ENCODE data around the gene ERBB2. TPM values are rescaled to one million over a fixed set of nuclear protein-coding genes. Genes with fewer than 3 reads are reported as not detected.

Gene ERBB2
- total and polyA plus RNA-seq, 2 of the 4 experiments (the other 2 are of a cell fraction): 28.7 to 33.3 TPM

DNA sequence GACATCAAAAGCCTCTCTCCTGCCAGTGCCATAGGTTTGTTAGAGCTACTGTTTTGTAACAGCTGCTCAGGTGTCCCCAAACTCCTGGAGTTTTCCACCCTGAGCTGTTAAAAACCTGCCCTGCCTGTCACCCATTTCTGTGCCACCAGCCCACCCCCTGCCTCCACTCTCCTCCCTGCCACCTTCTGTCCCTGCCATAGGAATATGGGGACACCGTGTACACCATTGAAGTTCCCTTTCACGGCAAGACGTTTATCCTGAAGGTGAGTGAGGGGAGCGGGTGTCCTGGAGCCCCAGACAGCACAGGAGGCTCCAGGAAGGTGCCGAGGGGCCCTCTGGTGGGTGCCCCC lies 39.9 kb upstream of the ERBB2 start:
- H3K79me1 ChIP-seq (ENCODE audit: low read depth in 1 of 2, low read length in 2 of 2): peaks cover under 1 to 4% of the 10 kb centered on the region in 2 experiments; a peak in 2 of 4 replicates
- no peak overlapping the region for H3K18ac ChIP-seq (ENCODE audit: low read depth, low read length)
- no peak overlapping the region for H3K4me3 ChIP-seq (ENCODE audit: insufficient read depth, low read depth, low read length)
- peak overlapping the region; percentile 72 for H2AK9ac ChIP-seq (replicated peaks; ENCODE audit: low read depth, low read length, poor library complexity)
- H2BK15ac ChIP-seq (ENCODE audit: low read depth, low read length): no peak overlapping the region
- CTCF ChIA-PET: no interaction called here
- DNase-seq: no peak
- H4K8ac ChIP-seq (ENCODE audit: low read depth in 2 of 2, low read length in 2 of 2): no peak overlapping the region
- no peak overlapping the region for H2AK5ac ChIP-seq (ENCODE audit: low read depth, low read length)
- no peaks in the 10 kb centered on the region; the same call in none of the 2 replicates for H4K20me1 ChIP-seq (ENCODE audit: insufficient read depth, low read length)
- H3K9ac ChIP-seq (ENCODE audit: low read depth, low read length): no peak overlapping the region
- POLR2A ChIA-PET (ENCODE audit: unreplicated experiment): no interaction called here
- no peak overlapping the region for H3K27ac ChIP-seq (ENCODE audit: insufficient read depth, low read length)
- H2BK120ac ChIP-seq (ENCODE audit: low read depth, low read length): no peak overlapping the region
- no peaks in the 10 kb centered on the region for H3K27me3 ChIP-seq (ENCODE audit: control insufficient read depth, insufficient read depth, low read length)
- H3K9me1 ChIP-seq (ENCODE audit: insufficient read depth, low read length): no peaks in the 10 kb centered on the region
- H3K4me2 ChIP-seq (ENCODE audit: low read depth, low read length): no peak overlapping the region
- no peak overlapping the region for H3K56ac ChIP-seq (ENCODE audit: extremely low read depth, insufficient read depth, low read length)
- H2BK5ac ChIP-seq (ENCODE audit: low read depth, low read length, poor library complexity, severe bottlenecking): no peak overlapping the region
- in situ Hi-C loops (cut with MboI; ENCODE audit: low sequenced_read_pairs) (no loop called here), dilution Hi-C loops (cut with HindIII; ENCODE audit: low sequenced_read_pairs, unreplicated experiment) (no loop called here), intact Hi-C loops (cut with micrococcal nuclease) (no loop called here)
- H3K9me3 ChIP-seq (ENCODE audit: control insufficient read depth, insufficient read depth, low read length): no peaks in the 10 kb centered on the region
- no peak overlapping the region for H3K23ac ChIP-seq (ENCODE audit: low read depth, low read length)
- H3K36me3 ChIP-seq (ENCODE audit: control insufficient read depth, insufficient read depth, low read length): peaks cover 40% of the 10 kb centered on the region
- TF ChIP-seq BHLHE40 (IDR thresholded peaks at IDR 0.05; ENCODE audit: low read depth, low read length) (no peak), MXI1 (IDR thresholded peaks at IDR 0.05; ENCODE audit: borderline replicate concordance, low read depth, low read length) (no peak), POLR2A (IDR thresholded peaks at IDR 0.05; ENCODE audit: low read depth, low read length) (no peak), RAD21 (IDR thresholded peaks at IDR 0.05; ENCODE audit: low read length) (no peak), CHD1 (IDR thresholded peaks at IDR 0.05; ENCODE audit: low read depth, low read length) (no peak), CEBPB (IDR thresholded peaks at IDR 0.05; ENCODE audit: low read depth, low read length) (no peak), RCOR1 (IDR thresholded peaks at IDR 0.05; ENCODE audit: insufficient replicate concordance, low read length) (no peak), NFE2L2 (IDR thresholded peaks at IDR 0.05; ENCODE audit: low read depth, low read length) (no peak), MAFK (IDR thresholded peaks at IDR 0.05; ENCODE audit: low read depth, low read length) (no peak), FOS (IDR thresholded peaks at IDR 0.05; ENCODE audit: low read depth, low read length) (no peak), RFX5 (IDR thresholded peaks at IDR 0.05; ENCODE audit: low read depth, low read length) (no peak)
- TF ChIP-seq, protein P1, sequence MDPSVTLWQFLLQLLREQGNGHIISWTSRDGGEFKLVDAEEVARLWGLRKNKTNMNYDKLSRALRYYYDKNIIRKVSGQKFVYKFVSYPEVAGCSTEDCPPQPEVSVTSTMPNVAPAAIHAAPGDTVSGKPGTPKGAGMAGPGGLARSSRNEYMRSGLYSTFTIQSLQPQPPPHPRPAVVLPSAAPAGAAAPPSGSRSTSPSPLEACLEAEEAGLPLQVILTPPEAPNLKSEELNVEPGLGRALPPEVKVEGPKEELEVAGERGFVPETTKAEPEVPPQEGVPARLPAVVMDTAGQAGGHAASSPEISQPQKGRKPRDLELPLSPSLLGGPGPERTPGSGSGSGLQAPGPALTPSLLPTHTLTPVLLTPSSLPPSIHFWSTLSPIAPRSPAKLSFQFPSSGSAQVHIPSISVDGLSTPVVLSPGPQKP (IDR thresholded peaks at IDR 0.05; ENCODE audit: borderline replicate concordance, low read depth, low read length): no peak
- TF ChIP-seq, protein P2, sequence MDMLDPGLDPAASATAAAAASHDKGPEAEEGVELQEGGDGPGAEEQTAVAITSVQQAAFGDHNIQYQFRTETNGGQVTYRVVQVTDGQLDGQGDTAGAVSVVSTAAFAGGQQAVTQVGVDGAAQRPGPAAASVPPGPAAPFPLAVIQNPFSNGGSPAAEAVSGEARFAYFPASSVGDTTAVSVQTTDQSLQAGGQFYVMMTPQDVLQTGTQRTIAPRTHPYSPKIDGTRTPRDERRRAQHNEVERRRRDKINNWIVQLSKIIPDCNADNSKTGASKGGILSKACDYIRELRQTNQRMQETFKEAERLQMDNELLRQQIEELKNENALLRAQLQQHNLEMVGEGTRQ (IDR thresholded peaks at IDR 0.05; ENCODE audit: low read depth, low read length): no peak
- H2BK20ac ChIP-seq (ENCODE audit: low read depth, low read length): no peak overlapping the region
- no peak overlapping the region for H3K4ac ChIP-seq (ENCODE audit: low read depth, low read length)
- no peak for ATAC-seq (ENCODE audit: low read depth)
- BruUV-seq (replicated peaks): no TSS peak
- H4K5ac ChIP-seq (ENCODE audit: low read depth, low read length): no peak overlapping the region
- no peak overlapping the region for H3K14ac ChIP-seq (replicated peaks; ENCODE audit: low read depth, low read length)
- peaks cover 4% of the 10 kb centered on the region; the same call in 1 of the 2 replicates for H3K4me1 ChIP-seq (ENCODE audit: control insufficient read depth, insufficient read depth, low read length)
- no peak overlapping the region for H4K91ac ChIP-seq (ENCODE audit: insufficient read depth, low read depth, low read length)
- no peak overlapping the region for H2AFZ ChIP-seq (replicated peaks; ENCODE audit: low read length, poor library complexity)
- WGBS, 2 experiments (ENCODE audit: extremely low coverage in 2 of 2, insufficient read length in 1 of 2): 83% methylated on average over 1 of the region's 5 CpGs; no CpG with 5 or more reads in 1 of the 2 experiments

Measured in IMR-90 (cell line).